GM21367 (cell line): ENCODE results near the gene TSPAN5.
A peak's percentile ranks its signal among the peaks of the same experiment; 100 is the strongest.
"Not testable (repeated sequence)": the region's sequence is repeated elsewhere in the genome, so short reads cannot be mapped to it uniquely, and the experiment has no call there.

ENCODE experiments used
- ATAC-seq: cut with Tn5 transposase; IDR thresholded peaks from one replicate; pipeline ENCODE4 v1.9.1; 2021; ENCODE audit not compliant: unreplicated experiment

Gene TSPAN5

DNA sequence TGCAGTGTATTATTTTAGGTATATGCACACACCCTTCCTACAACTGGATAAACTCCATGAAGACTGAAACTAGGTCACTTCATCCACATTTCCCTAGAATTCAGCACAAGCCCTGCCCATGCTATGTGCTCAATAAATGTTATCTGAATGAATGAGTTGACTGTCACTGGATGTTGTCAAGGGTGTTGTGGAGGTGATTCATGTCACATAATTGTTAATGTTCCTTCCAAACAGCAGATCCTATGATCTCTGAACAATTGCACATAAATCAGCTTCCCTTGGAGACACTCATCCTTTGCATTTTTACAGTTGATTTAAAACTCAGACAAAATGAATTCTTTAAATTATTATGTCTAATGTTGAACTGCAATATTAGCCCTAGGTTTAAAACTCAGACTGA lies 154.7 kb downstream of the TSPAN5 start:
- no peak for ATAC-seq

DNA sequence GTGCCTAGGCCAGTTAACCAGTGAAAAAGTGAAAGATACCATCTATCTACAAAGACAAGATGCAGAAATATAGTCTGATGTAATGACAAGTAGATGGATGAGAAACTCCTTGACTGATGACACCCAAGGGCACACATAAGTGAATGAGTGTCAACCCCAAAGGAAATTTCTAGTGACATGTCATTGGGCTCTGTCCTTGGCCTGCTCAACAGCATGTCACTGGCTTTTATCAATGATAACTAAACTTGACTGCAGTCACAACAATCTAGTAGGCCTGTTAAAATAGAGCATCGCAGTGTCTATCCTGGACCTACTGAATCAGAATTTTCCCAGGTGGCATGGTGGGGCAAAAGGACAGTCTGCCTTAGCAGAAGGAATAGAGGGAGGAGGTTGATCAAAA lies 155.8 kb downstream of the TSPAN5 start:
- no peak for ATAC-seq

DNA sequence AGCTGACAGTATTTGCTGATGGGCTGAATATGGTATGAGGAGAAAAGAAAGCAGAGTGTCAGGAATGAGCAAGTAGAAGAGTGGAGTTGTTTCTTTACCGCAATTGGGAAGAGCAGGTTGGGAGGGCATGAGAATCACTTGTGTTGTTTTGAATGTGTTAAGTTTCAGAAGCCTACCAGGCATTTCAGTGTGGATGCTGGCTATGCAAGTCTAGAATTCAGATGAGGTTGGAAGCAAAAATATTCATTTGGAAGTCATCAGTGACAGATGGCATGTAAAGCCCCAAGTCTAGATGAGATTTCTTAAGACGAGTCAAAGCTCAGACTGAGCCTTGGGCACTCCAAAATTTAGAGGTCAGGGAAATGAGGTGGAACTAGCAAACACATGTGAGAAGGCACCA lies 156.4 kb downstream of the TSPAN5 start:
- ATAC-seq, result no peak

DNA sequence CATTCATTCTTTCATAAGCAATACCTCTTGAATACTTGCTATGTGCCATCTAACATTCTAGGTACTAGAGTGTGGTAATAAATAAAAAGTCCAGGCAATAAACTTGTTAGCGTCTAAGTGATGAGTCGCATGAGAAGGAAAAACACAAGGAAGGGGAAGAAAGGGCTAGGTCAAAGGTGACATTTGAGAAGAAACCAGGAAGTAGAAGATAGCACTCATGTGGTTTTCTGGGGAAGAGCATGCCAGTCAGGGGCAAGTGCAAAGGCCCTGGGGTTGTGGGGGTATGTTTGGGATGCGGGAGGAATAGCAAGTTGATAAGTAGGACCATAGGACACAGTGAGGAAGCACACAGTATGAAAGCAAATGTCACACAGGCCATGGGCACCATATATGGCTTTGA lies 157.0 kb downstream of the TSPAN5 start:
- no peak for ATAC-seq

DNA sequence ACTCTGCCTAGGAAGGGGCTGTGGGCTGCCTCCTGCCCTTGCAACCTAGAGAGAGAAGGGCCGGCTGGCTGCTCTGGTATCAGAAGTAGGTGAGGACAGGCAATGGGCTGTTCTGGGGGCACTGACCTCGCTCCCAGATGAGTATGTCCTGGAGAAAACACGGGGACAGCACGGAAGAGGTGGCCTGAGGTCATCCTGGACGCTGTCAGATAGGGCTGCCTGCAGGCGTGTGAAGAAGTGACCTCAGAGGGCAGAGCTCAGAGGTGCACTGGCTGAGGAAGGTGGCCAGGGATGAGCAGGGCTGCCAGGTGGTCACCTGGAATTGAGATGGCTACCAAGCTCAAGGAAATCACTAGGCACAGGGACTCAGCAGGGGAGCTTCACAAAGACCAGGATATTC lies 159.6 kb downstream of the TSPAN5 start:
- no peak for ATAC-seq

DNA sequence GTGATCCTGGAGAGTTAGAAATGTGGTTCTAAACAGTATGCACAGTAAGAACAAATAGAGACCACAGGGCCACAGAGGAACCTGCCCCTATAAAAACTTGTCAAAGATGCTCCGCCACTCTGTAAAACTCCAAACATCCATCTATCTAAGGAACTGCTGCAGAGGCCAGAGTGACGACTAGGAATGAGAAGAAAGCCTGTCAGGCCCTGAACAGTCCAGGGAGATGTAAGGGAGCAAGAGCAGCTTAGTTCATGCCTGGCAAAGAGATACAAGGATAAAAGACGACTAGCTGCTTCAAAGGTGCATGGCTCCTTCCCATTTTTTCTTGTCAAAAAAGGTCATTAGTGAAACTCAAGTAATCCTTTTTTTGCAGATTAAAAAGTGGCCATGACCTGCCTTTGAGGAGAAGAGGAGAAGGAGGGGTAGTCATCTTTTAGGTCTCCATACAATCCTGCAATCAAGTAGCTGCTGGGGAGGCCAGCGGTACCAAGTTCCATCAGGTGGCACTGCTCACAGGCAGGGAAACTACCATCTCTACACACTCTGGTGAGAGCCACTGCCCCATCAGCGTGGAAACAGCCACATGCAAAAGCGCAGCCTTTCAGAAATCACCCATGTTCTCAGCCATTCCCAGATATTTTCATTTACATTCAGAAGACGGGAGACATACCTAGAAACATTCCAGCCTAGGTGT lies 162.1 kb downstream of the TSPAN5 start:
- ATAC-seq, result no peak

DNA sequence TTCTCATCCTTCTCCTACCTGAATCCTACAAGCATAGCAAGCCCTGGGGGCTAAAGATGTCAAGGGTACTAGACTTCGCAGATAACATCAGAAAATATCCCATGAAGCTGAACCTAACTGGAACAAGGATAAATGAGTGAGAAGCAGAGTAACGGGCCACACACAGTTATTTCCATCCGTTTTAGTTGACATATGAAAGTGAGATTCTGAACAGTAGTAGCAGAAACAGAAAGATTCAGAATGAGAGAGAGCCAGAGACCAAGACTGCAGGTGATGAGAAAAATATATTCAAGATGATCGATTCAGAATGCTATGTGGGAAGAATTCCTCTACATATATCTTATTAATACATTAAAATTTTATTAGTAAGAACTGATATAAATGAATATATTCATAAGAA lies 165.1 kb downstream of the TSPAN5 start:
- ATAC-seq, result peak; percentile 89

DNA sequence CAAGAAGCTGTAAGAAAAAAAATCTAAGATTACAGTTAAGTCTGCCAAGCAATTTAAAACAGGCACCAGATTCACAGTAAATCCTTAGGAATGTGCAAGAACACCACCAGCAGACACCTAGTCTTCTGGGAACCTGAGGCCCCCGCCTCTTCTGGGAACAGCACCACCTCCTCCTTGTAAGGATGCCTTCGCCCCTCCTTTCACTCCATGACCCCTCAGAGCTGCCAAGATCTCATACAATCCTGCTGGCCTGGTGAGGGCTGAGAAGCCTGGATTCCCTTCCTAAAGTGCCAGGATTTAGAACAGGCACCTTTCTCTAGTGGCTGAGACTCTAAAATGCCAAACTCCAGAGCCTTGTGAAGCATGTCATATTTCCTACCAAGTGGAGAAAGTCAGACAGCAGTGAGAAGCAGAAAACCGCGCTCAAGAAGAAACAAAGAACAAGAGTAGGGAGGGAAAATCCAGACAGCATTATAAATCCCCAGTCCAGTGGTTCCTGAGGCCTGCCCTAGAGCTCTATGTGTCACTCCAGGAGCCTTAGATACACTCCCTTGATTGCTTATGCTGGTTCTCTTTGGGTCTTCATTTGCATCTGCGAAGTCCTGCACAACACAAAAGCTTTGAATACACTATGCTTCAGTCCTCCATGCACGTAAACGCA lies 166.4 kb downstream of the TSPAN5 start:
- no peak for ATAC-seq

DNA sequence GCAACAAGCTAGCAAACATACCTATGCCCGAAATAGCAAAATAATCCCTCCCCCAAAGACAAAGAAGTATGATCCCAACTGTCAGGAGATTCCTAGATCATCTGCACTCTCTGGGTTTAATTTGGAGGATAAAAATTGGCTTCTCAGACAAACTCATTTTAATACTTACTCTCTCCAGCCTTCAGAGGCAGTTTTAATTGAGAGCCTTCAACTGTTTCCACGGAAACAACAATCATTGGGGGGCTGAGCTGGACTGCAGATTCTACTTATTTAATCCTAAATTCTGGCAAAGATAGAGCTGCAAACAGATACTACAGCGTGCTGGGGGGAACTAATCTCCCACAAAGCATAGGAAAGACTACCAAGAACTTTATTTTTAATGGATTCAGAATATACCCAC lies 168.2 kb downstream of the TSPAN5 start:
- ATAC-seq, result no peak

DNA sequence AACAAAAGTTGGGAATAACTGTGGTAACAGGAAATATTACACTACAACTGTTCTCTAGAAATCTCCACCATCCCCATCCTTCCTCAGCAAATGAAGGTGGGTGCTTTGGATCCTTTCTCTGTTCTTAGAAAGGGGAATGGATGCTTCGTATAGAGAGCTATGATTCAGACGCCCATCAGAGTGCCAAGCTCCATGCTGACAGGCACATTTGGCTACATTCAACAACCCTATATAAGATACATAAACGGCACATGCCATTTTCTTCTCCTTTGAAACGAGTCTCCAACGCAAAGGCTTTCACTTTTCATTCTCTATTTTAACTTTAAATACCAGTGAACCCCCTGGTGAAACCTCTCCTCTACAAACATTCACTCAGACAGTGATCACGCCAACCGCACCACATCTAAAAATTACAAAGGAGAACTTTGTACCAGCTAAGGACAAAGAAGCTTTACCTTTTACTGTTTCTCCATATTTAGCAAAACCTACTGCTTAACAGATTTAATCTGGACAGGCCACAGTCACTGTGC lies 172.5 kb downstream of the TSPAN5 start:
- no peak for ATAC-seq

DNA sequence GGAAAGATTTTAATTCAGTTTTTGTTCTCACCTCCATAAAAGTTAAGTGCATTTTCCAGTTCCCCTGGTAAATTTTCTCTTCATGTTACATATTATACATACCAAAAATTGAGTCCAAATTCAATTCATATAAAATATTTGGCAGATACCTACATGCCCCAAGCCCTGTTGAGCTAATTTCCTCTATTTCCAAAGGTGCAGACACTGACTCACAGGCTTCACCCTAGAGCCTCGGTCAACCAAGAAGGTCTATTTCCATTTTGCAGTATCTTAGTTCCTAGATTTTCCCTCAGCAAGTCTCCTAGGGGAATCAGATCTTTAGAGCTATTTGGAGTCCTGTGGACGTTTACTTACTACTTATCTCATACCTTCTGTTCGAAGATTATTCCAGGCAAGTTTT lies 174.4 kb downstream of the TSPAN5 start:
- no peak for ATAC-seq

DNA sequence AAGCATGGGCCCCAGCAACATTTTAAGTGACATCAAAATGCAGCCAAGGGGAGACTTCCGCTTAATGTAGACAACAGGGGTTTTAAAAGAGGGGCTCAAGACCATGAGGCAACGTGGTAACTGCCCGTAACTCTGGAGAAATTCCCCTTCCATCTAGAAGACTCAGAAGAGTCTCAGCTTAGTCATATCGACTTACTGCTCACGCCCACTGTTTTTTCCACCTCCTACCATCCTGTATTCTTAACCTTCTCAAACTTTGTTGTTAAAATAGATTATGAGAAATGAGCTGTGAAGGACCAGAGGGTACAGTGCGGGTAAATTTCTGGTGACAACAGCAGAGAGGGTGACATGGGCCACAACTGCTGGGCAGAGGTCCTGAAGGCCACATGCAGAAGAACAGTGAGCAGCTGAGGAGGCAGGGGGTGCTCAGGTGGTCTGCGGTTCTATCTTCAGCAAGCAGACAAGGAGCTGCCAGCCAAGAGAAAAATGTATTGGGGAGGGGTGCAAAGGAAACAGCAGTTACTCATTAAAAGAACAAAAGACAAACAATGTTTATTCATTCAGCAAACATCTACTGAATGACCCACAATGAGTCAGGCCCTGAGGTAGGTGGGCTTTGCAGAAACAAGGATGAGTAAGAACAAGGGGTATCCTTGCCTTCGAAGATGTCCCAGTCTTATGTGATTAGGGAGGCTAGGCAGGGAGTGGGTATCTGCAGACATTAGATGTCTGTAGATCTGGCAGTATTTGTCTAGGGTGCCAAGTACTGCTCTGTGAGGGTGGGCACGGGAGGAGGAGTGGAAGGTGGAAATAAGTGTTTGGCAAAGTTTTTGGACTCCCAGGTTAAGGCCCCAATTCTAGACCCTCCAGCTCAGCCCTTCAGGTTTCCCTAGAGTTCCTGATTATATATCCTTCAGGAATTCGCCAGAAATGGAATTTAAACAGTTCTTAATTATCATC lies 175.3 kb downstream of the TSPAN5 start:
- ATAC-seq, result peak; percentile 86

DNA sequence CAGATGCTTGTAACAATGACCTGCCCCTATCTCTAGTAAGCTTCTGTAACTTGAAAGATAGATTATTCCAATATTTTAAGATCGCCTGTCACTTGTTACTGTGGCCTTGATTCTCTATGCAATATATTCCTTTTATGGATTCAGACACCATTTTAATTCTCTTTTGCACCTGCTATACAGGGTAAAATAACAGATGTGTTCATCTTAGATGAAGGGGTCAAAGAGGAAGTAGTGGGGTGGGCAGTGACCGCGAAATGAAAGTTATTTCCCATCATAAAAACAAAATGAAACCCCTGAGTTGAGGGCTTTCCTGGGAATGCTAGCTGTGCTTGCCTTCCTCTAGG lies 175.9 kb downstream of the TSPAN5 start:
- ATAC-seq, result peak; percentile 16

DNA sequence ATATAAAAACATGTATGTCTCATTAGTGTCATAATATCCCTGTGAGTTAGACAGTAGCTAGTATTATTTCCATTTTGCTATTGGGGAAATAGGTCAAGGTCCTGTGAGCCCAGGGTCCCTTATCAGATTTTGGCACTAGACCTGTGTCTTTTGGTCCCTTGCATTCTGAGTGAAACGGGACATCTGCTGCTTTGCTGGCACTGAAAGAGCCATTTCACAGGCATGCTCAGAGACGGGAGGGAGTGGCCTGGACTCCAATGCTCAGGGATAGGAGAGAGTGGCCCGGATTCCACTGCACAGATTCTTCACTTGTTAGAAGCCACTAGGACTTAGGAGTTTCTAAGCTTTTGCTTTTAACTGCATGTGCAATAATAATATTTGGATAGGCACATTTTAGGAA lies 177.2 kb downstream of the TSPAN5 start:
- no peak for ATAC-seq

DNA sequence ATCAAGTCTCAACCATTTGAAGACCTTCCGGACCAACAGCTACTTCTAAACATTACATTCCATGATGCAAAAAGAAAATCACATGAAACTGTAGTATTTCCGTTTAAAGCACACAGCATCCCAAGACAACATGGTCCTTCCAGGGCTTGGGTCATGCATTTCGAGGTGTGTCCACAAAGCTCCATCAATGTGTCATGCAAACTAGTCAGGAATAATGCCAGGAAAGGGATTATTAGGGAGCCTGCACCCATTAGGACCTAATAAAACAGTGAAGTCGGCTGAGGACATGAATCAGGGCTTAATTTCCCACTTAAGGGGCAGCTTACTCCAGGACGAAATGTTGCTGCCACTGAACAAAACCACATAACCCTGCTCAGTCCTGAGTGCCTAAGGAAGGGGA lies 177.9 kb downstream of the TSPAN5 start:
- ATAC-seq, result no peak

DNA sequence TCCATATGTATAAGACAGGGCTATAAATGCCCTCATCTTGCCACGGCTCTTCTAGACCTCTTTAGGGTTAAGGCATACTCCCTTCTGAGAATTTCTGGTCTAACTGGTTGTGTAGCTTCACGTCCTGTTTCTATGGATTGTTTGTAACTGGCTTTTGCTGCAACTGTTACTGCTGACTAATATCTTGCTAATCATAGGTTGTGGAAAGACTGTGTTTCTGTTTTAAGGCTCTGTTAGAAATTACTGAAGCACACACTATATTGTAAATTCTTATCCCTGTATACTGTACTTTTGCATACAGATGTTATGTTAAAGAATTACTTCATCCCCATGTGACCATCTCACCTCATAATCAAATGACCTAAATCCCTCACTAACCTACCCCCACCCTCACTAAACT lies 178.8 kb downstream of the TSPAN5 start:
- ATAC-seq, result not testable (repeated sequence)

DNA sequence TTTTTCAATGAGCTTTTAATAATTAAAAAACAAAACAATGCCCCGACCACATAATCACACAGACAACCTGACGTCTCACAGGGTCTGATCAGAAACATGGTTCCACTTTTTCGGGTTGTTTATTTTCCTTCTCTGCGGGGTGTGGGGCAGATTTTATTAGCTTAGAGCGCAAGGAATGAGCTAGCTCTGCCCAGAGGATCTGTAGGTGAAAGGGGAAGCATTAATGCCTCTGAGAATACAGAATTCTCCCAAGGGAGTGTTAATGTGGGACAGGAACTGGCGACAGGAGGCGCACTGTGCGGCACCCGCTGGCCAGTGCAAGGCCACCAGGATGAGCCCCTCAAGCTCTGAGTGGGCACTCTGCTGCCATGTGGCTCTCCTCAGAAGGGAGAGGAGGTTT lies 181.5 kb downstream of the TSPAN5 start:
- no peak for ATAC-seq

DNA sequence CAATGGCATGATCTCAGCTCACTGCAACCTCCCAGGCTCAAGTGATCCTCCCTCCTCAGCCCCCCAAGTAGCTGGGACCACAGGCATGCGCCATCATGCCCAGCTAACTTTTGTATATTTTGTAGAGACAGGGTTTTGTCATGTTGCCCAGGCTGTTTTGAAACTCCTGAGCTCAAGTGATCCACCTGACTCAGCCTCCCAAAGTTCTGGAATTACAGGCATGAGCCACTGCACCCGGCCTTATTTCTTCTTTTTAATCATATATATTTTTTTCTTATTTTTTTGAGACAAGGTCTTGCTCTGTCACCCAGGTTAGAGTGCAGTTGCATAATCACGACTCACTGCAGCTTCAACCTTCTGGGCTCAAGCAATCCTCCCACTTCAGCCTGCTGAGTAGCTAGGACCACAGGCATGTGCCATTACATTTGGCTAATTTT lies 184.0 kb downstream of the TSPAN5 start:
- ATAC-seq, result no peak

DNA sequence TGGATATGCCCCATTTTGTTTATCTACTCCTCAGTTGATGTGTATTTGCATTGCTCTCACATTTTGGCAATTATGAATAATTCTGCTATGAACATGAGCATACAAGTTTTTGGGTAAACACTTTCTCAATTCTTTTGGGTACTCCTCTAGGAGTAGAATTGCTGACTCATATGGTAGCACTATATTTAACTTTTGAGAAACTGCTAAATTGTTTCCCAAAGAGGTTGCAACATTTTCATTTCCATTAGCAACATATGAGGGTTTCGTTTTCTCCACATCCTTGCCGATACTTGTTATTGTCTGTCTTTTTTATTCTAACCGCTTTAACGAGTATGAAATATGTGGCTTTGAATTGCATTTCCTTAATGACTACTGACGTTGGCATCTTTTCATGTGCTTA lies 185.4 kb downstream of the TSPAN5 start:
- ATAC-seq, result no peak

DNA sequence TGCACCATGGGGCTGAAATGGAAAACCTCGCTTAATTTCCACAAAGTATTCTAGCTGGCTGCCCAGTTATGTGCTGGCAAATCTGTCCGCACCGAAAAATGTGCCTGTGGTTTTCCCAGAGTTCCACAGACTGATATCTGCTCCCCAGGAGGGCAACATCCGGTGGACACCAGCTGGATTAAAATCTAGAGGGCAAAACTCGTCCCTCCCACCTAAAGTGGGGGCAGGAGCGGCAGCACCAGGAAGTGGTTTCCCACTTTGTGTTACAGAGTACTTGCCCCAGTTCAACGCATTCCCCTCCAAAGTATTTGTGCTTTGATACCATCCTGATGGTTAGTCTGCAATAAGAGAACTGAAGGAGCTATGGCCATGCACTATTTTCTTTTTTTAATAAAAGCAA lies 187.6 kb downstream of the TSPAN5 start:
- no peak for ATAC-seq

DNA sequence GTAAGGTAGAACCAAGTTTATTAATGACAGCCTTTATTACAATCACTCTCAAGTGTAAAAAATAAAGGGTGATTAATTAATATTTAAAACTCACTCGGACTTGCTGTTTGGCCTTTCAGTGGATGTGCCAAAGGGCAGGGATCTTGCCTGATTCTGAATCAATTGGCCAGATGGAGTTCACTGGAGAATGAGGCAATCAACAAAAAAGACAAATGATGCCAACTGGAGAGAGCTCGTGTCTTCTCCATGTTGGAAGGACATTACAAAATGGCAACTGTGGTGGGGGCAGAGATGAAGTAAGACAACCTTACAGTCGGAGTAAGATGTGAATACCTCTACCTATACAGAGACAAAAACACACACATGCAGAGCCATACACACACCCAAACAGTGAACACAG lies 188.0 kb downstream of the TSPAN5 start:
- ATAC-seq, result no peak

DNA sequence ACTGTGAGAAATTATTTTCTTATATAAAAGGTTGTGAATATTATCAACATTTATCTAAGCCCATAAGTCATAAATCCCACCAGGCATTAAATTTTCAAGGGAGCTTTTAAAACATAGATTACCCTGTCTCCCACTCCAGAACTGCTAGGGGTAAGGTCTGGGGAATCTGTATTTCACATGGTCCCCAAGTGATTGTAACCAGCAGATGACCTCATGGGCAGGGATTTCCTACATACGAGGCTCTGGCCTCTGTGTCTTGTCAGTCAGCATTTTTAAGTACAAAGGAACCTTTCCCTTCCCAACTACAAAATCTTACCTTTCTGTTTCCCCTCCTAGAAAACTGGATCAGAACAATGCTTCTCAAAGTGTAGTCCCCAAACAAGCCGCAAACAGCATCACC lies 188.6 kb downstream of the TSPAN5 start:
- ATAC-seq, result no peak
